HEK293T (cell line): Measurements from ENCODE around the gene MYLK3.

Experiments used
- CTCF ChIA-PET: fragments of 350-600 bp; formaldehyde crosslinking; extraction: SDS; loops from one replicate; lab custom pipeline; 2021; ENCODE audit warnings: antibody characterized with exemption, inconsistent platforms; lab: Yijun Ruan, JAX
- POLR2A ChIA-PET: fragments of 350-600 bp; formaldehyde crosslinking; extraction: SDS; loops from one replicate; lab custom pipeline; 2020; ENCODE audit warnings: antibody characterized with exemption, inconsistent platforms; lab: Yijun Ruan, JAX
- DNase-seq: peaks from one replicate; pipeline ENCODE4 v3.0.0; 2012; ENCODE audit warnings: mixed read lengths; ENCODE audit errors: extremely low spot score
- ARNT ChIP-seq: fragments of 450-650 bp; IDR thresholded peaks from 2 replicates; pipeline ENCODE4 v1.6.1; 2017; ENCODE audit warnings: mild to moderate bottlenecking
- BHLHE40 ChIP-seq: fragments of 450-650 bp; IDR thresholded peaks from 2 replicates; pipeline ENCODE4 v1.6.1; 2016; ENCODE audit warnings: mild to moderate bottlenecking, moderate library complexity, borderline replicate concordance
- CTBP1 ChIP-seq: fragments of 450-650 bp; IDR thresholded peaks from 2 replicates; pipeline ENCODE4 v1.6.1; 2016; ENCODE audit warnings: borderline replicate concordance
- ELF4 ChIP-seq: fragments of 450-650 bp; IDR thresholded peaks from 2 replicates; pipeline ENCODE4 v1.6.1; 2017; ENCODE audit warnings: antibody characterized with exemption
- FOXA1 ChIP-seq: fragments of 450-650 bp; IDR thresholded peaks from 2 replicates; pipeline ENCODE4 v1.6.1; 2016; ENCODE audit warnings: mild to moderate bottlenecking
- FOXK2 ChIP-seq: fragments of 450-650 bp; IDR thresholded peaks from 2 replicates; pipeline ENCODE4 v1.6.1; 2016; ENCODE audit warnings: mild to moderate bottlenecking
- FOXM1 ChIP-seq: fragments of 450-650 bp; IDR thresholded peaks from 2 replicates; pipeline ENCODE4 v1.6.1; 2017; ENCODE audit warnings: mild to moderate bottlenecking, borderline replicate concordance
- HDGF ChIP-seq: fragments of 450-650 bp; IDR thresholded peaks from 2 replicates; pipeline ENCODE4 v1.6.1; 2017; ENCODE audit warnings: antibody characterized with exemption, borderline replicate concordance
- L3MBTL2 ChIP-seq: fragments of 450-650 bp; conservative IDR thresholded peaks from 2 replicates; pipeline ENCODE4 v1.6.1; 2016; ENCODE audit warnings: mild to moderate bottlenecking
- LEF1 ChIP-seq: fragments of 450-650 bp; IDR thresholded peaks from 2 replicates; pipeline ENCODE4 v1.6.1; 2017; ENCODE audit warnings: mild to moderate bottlenecking, borderline replicate concordance
- NFRKB ChIP-seq: fragments of 450-650 bp; IDR thresholded peaks from 2 replicates; pipeline ENCODE4 v1.6.1; 2016; ENCODE audit warnings: mild to moderate bottlenecking, moderate library complexity
- SP1 ChIP-seq: fragments of 450-650 bp; IDR thresholded peaks from 2 replicates; pipeline ENCODE4 v1.6.1; 2017
- SUZ12 ChIP-seq: fragments of 450-650 bp; IDR thresholded peaks from 2 replicates; pipeline ENCODE4 v1.6.1; 2016; ENCODE audit warnings: mild to moderate bottlenecking
- TARDBP ChIP-seq: fragments of 450-650 bp; IDR thresholded peaks from 2 replicates; pipeline ENCODE4 v1.6.1; 2016
- ZNF384 ChIP-seq: fragments of 450-650 bp; IDR thresholded peaks from 2 replicates; pipeline ENCODE4 v1.6.1; 2016
- TF ChIP-seq, protein P1 (sequence below): fragments of 450-650 bp; IDR thresholded peaks from 2 replicates; pipeline ENCODE4 v1.6.1; 2016

The MYLK3 gene

DNA sequence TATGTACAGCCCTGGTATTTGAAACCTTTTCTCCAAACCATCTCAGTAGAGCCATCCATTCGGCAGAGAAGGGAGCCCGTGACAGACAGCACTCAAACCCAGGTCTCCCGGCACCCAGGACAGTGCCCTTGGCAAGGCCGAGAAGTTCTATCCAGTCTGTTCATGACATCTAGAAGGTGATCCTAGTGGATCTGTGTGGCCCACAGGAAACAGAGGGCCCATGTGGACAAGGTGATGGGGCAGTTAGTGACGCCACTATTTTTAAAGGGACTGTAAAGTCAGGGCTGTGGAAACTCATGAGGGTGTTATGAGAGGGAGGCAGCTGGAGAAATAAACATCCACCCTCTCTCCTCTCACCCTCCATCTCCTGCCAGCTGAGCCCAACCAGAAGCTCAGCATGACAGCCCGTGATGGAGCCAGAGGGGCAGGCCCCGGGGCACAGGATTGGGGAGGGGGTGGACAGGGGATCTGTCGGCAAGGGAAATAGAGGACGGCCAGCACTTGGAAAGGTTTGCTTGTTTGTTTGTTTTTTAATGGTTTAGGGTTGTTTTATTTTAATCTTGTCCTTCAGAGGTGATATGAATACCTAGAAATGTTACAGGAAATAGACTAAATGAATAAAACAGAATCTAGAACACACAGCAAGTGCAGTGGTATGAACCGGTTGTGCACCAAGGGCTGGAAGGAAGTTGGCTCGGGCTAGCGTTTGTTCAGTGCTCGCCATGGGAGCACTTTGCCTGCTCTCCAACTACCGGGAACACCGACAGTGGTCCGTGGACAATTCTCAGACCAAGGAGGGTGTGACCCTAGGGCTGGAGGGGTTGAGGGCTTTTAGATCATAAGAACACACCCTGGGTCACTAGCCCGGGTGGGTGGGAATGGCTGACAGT, 17.1 kb downstream of the MYLK3 start:
- no peak for DNase-seq

DNA sequence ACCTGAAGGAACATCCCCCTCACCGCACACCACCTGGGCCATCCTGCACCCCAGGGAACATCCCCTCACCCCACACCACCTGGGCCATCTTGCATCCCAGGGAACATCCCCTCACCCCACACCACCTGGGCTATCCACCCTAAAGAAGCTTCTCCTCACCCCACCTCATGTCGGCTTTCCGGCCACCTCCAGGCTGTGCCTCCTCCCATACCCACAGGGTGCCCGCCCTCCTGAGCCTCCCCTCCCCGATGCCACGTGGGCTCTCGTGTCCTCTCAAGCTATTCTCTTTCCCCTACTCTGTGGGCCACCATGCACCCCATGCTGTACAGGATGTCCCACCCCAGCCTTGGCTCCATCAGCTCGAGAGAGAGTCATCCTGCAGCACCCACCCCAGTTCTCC, 18.0 kb downstream of the MYLK3 start:
- TF ChIP-seq TARDBP: no peak
- TF ChIP-seq FOXA1: no peak
- no peak for TF ChIP-seq ELF4
- TF ChIP-seq NFRKB: no peak
- no peak for TF ChIP-seq CTBP1
- TF ChIP-seq L3MBTL2: no peak
- TF ChIP-seq ARNT: no peak
- TF ChIP-seq SUZ12: no peak
- TF ChIP-seq, protein P1, sequence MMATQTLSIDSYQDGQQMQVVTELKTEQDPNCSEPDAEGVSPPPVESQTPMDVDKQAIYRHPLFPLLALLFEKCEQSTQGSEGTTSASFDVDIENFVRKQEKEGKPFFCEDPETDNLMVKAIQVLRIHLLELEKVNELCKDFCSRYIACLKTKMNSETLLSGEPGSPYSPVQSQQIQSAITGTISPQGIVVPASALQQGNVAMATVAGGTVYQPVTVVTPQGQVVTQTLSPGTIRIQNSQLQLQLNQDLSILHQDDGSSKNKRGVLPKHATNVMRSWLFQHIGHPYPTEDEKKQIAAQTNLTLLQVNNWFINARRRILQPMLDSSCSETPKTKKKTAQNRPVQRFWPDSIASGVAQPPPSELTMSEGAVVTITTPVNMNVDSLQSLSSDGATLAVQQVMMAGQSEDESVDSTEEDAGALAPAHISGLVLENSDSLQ: no peak
- no peak for TF ChIP-seq HDGF
- TF ChIP-seq LEF1: no peak
- CTCF ChIA-PET: no interaction called here
- DNase-seq: no peak
- POLR2A ChIA-PET: no interaction called here

More for the DNA sequence above, 17.1 kb downstream of the MYLK3 start:
- ChIA-PET CTCF (no interaction called here), POLR2A (no interaction called here)
- TF ChIP-seq CTBP1 (no peak), FOXK2 (no peak), HDGF (no peak), TARDBP (no peak), FOXM1 (no peak), ELF4 (no peak), L3MBTL2 (no peak), ARNT (no peak), LEF1 (no peak), SP1 (no peak), SUZ12 (no peak)

DNA sequence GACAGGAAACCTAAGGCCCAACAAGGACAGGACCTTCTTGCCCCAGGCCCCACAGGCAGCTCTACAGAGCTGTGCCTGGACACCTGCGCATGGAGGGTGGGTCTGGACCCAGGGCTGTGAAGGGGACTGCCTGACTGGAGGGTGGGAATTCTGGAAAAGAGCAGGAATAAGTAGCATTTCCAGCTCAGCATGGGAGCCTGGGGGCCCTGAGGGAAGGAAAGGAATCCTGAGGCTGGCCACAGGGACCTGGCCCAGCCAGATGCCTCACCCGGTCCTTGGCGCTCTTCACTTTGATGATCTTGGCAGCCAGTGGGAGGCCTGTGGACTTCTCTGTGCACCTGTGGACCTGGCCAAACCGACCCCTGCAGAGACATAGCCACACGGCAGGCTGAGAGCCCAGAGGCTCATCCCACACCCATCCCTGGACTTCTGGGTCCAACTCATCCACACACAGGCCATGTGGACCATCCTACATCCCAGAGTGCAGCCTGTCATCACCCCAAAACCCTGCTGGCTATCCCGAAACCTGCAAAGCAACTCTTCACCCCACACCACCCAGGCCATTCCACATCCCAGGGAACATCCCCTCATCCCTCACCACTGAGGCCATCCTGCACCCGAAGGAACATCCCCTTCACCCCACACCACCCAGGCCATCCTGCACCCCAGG, 18.7 kb downstream of the MYLK3 start:
- CTCF ChIA-PET: no interaction called here
- TF ChIP-seq ZNF384 (no peak), BHLHE40 (no peak), CTBP1 (no peak)
- DNase-seq: no peak
- POLR2A ChIA-PET: no interaction called here

DNA sequence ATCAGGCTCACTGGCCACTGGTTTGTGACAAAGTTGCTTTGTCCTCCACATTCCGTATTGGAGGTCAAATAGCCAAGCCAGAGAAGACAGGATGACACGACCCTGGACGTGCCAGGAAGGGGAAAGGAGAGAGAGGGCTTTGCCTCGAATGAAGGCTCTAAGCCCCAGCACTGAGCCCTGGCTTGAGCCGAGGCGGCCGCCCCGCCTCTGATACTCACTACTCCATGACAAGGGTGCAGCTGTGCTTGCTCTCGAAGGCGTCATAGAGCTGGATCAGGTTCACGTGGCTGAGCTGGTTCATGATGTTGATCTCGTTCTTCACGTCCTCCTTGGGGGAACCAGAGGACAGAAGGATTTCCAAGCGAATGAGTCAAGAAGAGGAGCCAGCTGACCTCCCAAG, 19.3 kb downstream of the MYLK3 start:
- TF ChIP-seq ELF4: no peak
- no peak for TF ChIP-seq FOXK2
- CTCF ChIA-PET: no interaction called here

DNA sequence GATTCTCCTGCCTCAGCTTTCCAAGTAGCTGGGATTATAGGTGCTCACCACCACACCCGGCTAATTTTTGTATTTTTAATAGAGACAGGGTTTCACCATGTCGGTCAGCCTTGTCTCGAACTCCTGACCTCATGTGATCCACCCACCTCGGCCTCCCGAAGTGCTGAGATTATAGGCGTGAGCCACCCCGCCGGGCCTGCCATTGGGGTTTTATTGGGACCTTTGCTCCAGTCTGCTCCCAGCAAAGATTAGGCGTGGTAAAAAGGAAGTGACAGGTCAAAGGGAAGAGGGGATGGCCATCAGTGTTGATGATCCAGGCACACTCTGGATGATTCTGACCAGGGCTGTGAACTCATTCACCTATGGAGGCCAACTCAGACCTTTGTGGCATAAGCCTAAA, 20.5 kb downstream of the MYLK3 start:
- ChIA-PET CTCF (no interaction called here), POLR2A (no interaction called here)
- no peak for TF ChIP-seq ARNT
- no peak for TF ChIP-seq BHLHE40
- TF ChIP-seq FOXA1: no peak
- no peak for TF ChIP-seq FOXK2
- no peak for TF ChIP-seq LEF1
- TF ChIP-seq FOXM1: no peak
- no peak for TF ChIP-seq L3MBTL2
- no peak for TF ChIP-seq CTBP1
- no peak for TF ChIP-seq SP1
- no peak for TF ChIP-seq NFRKB
- TF ChIP-seq ZNF384: no peak
- no peak for TF ChIP-seq TARDBP
- TF ChIP-seq, protein P1: no peak
- no peak for TF ChIP-seq ELF4
- TF ChIP-seq SUZ12: no peak
- TF ChIP-seq HDGF: no peak
- no peak for DNase-seq

More for the DNA sequence above, 19.3 kb downstream of the MYLK3 start:
- POLR2A ChIA-PET: no interaction called here
- no peak for DNase-seq

DNA sequence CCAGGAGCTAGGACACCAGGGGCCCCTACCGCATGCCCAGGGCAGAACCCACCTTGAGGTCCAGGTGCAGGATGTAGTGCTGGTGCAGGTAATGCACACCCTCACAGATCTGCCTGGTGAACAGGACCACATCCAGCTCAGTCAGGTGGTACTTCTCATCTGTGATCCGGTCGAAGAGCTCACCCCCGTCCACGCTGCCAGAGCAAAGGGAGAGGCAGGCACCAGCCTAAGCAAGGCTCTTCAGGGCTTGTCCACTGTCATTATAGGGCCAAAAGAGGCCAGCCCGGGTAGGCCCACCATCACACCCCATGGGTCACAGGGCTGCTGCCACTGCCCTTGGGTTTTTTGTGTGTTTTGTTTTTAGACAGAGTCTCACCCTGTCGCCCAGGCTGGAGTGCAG, 21.0 kb downstream of the MYLK3 start:
- ChIA-PET POLR2A (no interaction called here), CTCF (no interaction called here)
- DNase-seq: no peak

More for the DNA sequence above, 21.0 kb downstream of the MYLK3 start:
- TF ChIP-seq NFRKB: no peak
- TF ChIP-seq L3MBTL2: no peak
- no peak for TF ChIP-seq LEF1
- no peak for TF ChIP-seq TARDBP
- no peak for TF ChIP-seq SUZ12
- no peak for TF ChIP-seq FOXK2
- TF ChIP-seq HDGF: no peak
- no peak for TF ChIP-seq SP1
- no peak for TF ChIP-seq BHLHE40
- no peak for TF ChIP-seq FOXA1
- no peak for TF ChIP-seq FOXM1
- no peak for TF ChIP-seq ZNF384
- TF ChIP-seq ELF4: no peak
- TF ChIP-seq ARNT: no peak
- TF ChIP-seq CTBP1: no peak
- TF ChIP-seq, protein P1: no peak
